ENCODE measurements around the gene RPL4.

Gene RPL4

DNA sequence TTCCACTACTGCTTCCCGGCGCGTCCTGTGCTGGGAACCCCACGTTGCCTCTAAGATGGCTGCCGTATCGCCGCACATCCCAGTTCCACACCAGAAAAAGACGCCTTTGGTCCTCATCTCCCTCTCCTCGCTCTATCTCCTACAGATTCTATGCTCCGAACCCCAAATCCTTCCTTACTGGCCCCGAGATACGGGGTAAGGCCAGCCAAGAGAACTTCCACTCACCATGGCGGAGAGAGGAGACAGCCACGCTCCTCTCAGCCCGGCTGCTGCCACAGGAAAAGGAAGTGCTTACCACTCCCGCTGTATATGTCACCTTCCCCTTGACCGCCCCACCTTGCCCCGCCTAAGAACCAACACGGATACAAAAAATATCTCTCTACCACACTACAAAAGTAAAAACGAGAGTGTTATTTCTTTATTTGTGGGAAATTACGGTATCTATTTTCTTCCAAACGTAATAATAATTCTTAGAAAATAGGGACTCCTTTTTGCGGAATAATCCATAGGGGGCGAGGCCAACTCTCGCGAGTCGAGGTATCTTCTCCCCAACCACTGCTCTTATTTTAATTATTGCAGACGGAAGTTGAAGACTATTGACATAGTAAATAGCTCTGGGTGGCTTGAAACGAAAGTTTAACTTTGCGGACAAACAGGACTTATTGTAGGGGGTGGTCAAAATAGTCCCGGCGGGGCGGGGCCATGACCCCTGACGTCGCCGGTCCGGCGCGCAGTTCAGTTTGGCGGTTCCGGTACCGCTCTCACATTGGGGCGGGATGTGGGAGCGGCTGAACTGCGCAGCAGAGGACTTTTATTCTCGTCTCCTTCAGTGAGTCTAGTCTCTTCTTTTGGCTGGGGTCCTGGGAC is at the start of gene RPL4, which contains the start of gene ZWILCH:
TSS of gene RPL4 (minus strand) at position 293 of the 867 bp plus-strand sequence. CDS start at position 228, 65 bp downstream.
TSS of gene ZWILCH (plus strand) at position 764 of the 867 bp plus-strand sequence. CDS start at position 777, 13 bp downstream.
- Histone ChIP-seq H3K9ac (ENCODE audit: low read length in 2 of 2) (peak within 1 kb of the TSS; percentile 95 to 97), H3K4me3 (ENCODE audit: low read length in 2 of 2) (peak within 1 kb of the TSS; percentile 97 to 100), H3K9me3 (ENCODE audit: control insufficient read depth in 2 of 2, low read length in 2 of 2) (no peaks in the 10 kb centered on the region), H3K36me3 (ENCODE audit: control insufficient read depth in 2 of 2, insufficient read depth in 2 of 2, low read length in 2 of 2) (peaks cover 23 to 35% of the 10 kb centered on the region in 2 donors), H3K27ac (ENCODE audit: low read length) (peak within 1 kb of the TSS; percentile 95), H3K4me1 (ENCODE audit: control insufficient read depth, insufficient read depth, low read length) (peaks cover 20% of the 10 kb centered on the region), H3K27me3 (ENCODE audit: control insufficient read depth in 1 of 2, insufficient read depth in 2 of 2, low read length in 2 of 2) (no peaks in the 10 kb centered on the region)

DNA sequence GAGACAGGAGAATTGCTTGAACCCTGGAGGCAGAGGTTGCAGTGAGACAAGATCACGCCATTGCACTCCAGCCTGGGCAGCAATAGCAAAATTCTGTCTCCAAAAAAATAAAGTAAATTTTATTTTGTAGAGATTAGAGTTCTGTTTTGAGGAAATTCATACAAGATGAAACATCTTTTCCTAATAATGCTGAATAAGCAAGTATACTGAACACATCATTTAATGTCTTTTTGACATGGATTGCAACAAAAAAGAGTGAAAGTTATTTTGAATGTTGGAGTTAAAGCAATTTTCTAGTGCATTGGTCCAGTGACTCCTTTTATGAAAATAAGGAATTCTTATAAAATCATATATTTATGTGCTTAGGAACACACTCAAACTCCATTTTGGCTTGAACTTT is 40.6 kb upstream of the RPL4 start:
- H3K9ac ChIP-seq (ENCODE audit: low read length in 2 of 2) = no peak overlapping the region
- H3K36me3 ChIP-seq (ENCODE audit: control insufficient read depth in 2 of 2, insufficient read depth in 2 of 2, low read length in 2 of 2) = peaks cover 0 to 3% of the 10 kb centered on the region in 2 donors
- H3K27ac ChIP-seq (ENCODE audit: low read length) = no peak overlapping the region
- no peaks in the 10 kb centered on the region for H3K4me1 ChIP-seq (ENCODE audit: control insufficient read depth, insufficient read depth, low read length)
- no peaks in the 10 kb centered on the region for H3K27me3 ChIP-seq (ENCODE audit: control insufficient read depth in 1 of 2, insufficient read depth in 2 of 2, low read length in 2 of 2)
- H3K9me3 ChIP-seq (ENCODE audit: control insufficient read depth in 2 of 2, low read length in 2 of 2) = no peaks in the 10 kb centered on the region
- no peak overlapping the region for H3K4me3 ChIP-seq (ENCODE audit: low read length in 2 of 2)

DNA sequence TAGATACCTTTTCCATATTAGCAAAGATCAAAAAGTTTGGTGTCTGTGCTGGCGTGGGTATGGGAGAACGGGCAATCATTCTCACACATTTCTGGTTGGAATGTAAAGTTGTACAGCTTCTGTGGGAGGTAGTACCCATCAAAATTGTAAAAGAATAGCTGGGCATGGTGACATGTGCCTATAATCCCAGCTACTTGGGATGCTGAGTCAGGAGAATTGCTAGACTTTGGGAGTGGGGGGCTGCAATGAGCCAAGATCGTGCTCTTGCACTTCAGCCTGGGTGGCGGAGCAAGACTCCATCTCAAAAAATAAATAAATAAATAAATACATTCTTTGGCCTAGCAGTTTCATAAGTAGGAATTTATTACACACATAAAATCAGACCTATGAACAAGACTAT is 38.2 kb upstream of the RPL4 start:
- Histone ChIP-seq H3K4me1 (ENCODE audit: control insufficient read depth, insufficient read depth, low read length) (no peaks in the 10 kb centered on the region), H3K27me3 (ENCODE audit: control insufficient read depth in 1 of 2, insufficient read depth in 2 of 2, low read length in 2 of 2) (no peaks in the 10 kb centered on the region), H3K27ac (ENCODE audit: low read length) (no peak overlapping the region), H3K36me3 (ENCODE audit: control insufficient read depth in 2 of 2, insufficient read depth in 2 of 2, low read length in 2 of 2) (peaks cover 2 to 5% of the 10 kb centered on the region in 2 donors), H3K4me3 (ENCODE audit: low read length in 2 of 2) (no peak overlapping the region), H3K9ac (ENCODE audit: low read length in 2 of 2) (no peak overlapping the region), H3K9me3 (ENCODE audit: control insufficient read depth in 2 of 2, low read length in 2 of 2) (no peaks in the 10 kb centered on the region)

DNA sequence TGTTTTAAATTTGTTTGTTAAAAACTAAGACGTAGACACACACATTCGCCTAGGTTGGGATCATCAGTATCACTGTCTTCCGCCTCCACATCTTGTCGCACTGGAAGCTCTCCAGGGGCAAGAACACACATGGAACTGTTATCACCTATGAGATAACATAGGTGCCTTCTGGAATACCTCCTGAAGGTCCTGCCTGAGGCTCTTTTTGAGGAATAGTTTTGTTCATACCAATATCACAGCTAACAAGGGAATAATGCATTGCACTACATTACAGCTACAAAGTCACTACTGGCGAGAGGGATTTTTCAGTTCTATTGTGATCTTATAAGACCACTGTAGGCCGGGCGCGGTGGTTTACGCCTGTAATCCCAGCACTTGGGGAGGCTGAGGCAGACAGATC is 30.4 kb upstream of the RPL4 start:
- no peaks in the 10 kb centered on the region for H3K27me3 ChIP-seq (ENCODE audit: control insufficient read depth in 1 of 2, insufficient read depth in 2 of 2, low read length in 2 of 2)
- no peaks in the 10 kb centered on the region for H3K9me3 ChIP-seq (ENCODE audit: control insufficient read depth in 2 of 2, low read length in 2 of 2)
- H3K9ac ChIP-seq (ENCODE audit: low read length in 2 of 2) = no peak overlapping the region
- H3K4me3 ChIP-seq (ENCODE audit: low read length in 2 of 2) = no peak overlapping the region
- no peak overlapping the region for H3K27ac ChIP-seq (ENCODE audit: low read length)
- H3K4me1 ChIP-seq (ENCODE audit: control insufficient read depth, insufficient read depth, low read length) = no peaks in the 10 kb centered on the region
- peaks cover 2 to 4% of the 10 kb centered on the region in 2 donors for H3K36me3 ChIP-seq (ENCODE audit: control insufficient read depth in 2 of 2, insufficient read depth in 2 of 2, low read length in 2 of 2)

DNA sequence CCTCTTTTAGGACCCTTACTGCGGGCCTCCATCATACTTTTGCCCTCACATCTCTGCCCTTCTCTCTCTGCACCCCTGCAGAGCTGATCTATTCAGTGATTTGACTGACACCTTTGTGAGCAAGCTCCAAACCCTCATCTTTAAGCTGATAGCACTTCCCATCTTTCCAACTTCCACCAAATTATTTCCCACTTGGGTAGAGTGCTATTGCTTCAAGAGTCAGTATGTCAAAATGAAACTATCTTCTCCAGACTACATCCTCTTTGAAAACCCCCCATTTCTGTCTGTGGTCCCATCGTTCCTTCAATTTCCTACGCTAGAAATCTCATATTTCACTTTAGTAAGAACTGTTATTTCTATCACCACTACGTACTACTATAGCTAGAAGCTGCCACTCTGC is 20.2 kb upstream of the RPL4 start:
- H3K36me3 ChIP-seq (ENCODE audit: control insufficient read depth in 2 of 2, insufficient read depth in 2 of 2, low read length in 2 of 2) = peaks cover 0 to 6% of the 10 kb centered on the region in 2 donors
- H3K4me1 ChIP-seq (ENCODE audit: control insufficient read depth, insufficient read depth, low read length) = no peaks in the 10 kb centered on the region
- no peaks in the 10 kb centered on the region for H3K27me3 ChIP-seq (ENCODE audit: control insufficient read depth in 1 of 2, insufficient read depth in 2 of 2, low read length in 2 of 2)

DNA sequence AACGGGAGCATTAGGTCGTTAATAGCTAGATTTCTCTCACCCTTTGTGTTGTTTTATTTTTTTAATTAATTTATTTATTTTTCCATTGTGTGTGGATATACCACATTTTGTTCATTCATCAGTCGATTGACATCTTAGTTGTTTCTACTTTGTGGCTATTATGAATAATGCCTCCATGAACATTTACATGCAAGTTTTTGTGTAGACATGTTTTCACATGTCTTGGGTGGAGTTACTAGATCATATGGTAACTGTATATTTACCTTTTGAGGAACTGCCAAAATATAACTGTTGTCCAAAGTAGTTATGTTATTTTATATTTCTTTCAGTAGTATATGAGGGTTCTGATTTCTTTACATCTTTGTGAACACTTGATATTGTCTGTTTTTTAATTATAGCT is 19.3 kb upstream of the RPL4 start:
- Histone ChIP-seq H3K27ac (ENCODE audit: low read length) (no peak overlapping the region), H3K4me1 (ENCODE audit: control insufficient read depth, insufficient read depth, low read length) (no peaks in the 10 kb centered on the region), H3K9me3 (ENCODE audit: control insufficient read depth in 2 of 2, low read length in 2 of 2) (no peaks in the 10 kb centered on the region), H3K9ac (ENCODE audit: low read length in 2 of 2) (no peak overlapping the region), H3K27me3 (ENCODE audit: control insufficient read depth in 1 of 2, insufficient read depth in 2 of 2, low read length in 2 of 2) (no peaks in the 10 kb centered on the region), H3K36me3 (ENCODE audit: control insufficient read depth in 2 of 2, insufficient read depth in 2 of 2, low read length in 2 of 2) (peaks cover 2 to 7% of the 10 kb centered on the region in 2 donors), H3K4me3 (ENCODE audit: low read length in 2 of 2) (no peak overlapping the region)

More for the DNA sequence above, 20.2 kb upstream of the RPL4 start:
- Histone ChIP-seq H3K4me3 (ENCODE audit: low read length in 2 of 2) (no peak overlapping the region), H3K27ac (ENCODE audit: low read length) (no peak overlapping the region), H3K9me3 (ENCODE audit: control insufficient read depth in 2 of 2, low read length in 2 of 2) (no peaks in the 10 kb centered on the region), H3K9ac (ENCODE audit: low read length in 2 of 2) (no peak overlapping the region)

DNA sequence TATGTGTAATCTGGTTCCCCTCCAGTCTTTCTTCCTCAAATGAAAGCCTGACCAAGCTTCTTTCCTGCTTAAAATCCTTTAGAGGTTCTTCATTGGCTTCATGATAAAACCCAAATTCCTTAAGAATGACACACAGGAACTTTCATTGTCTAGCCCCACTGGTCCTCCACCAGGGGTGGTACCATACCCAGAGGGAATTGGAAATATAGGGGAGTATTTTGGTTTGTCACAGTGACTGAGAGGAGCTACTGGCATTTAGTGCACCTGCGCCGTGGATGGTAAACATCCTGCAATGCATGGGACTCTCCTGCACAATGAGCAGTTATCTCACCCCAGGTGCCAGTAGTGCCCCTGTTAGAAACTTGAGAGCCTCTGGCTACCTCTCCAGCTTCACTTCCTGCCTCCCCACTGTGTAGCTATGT is 11.3 kb upstream of the RPL4 start:
- Histone ChIP-seq H3K4me3 (ENCODE audit: low read length in 2 of 2) (no peak overlapping the region), H3K27me3 (ENCODE audit: control insufficient read depth in 1 of 2, insufficient read depth in 2 of 2, low read length in 2 of 2) (no peaks in the 10 kb centered on the region), H3K27ac (ENCODE audit: low read length) (no peak overlapping the region), H3K9ac (ENCODE audit: low read length in 2 of 2) (no peak overlapping the region), H3K4me1 (ENCODE audit: control insufficient read depth, insufficient read depth, low read length) (no peaks in the 10 kb centered on the region), H3K9me3 (ENCODE audit: control insufficient read depth in 2 of 2, low read length in 2 of 2) (no peaks in the 10 kb centered on the region), H3K36me3 (ENCODE audit: control insufficient read depth in 2 of 2, insufficient read depth in 2 of 2, low read length in 2 of 2) (peaks cover 4% of the 10 kb centered on the region in 2 donors)

DNA sequence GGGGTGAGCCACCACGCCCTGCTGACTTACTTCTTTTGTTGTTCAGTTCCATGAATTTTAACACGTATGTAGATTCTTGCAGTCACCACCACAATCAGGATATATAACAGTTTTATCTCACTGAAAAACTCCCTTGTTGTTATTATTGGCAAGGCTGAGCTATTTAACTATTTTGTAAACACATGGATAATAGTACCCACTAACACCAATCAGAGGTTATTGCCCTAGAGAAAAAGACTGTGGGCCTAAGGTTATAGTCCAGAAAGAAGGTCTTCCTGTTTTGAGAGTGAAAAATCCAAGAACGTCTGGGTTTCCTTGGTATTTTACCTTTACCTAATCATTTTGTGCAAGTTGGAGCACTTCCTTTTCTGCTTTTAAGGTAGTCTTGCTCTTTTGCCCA is 9.9 kb upstream of the RPL4 start:
- no peaks in the 10 kb centered on the region for H3K9me3 ChIP-seq (ENCODE audit: control insufficient read depth in 2 of 2, low read length in 2 of 2)
- H3K4me3 ChIP-seq (ENCODE audit: low read length in 2 of 2) = no peak overlapping the region
- peaks cover 2 to 4% of the 10 kb centered on the region in 2 donors for H3K36me3 ChIP-seq (ENCODE audit: control insufficient read depth in 2 of 2, insufficient read depth in 2 of 2, low read length in 2 of 2)
- no peaks in the 10 kb centered on the region for H3K27me3 ChIP-seq (ENCODE audit: control insufficient read depth in 1 of 2, insufficient read depth in 2 of 2, low read length in 2 of 2)
- H3K9ac ChIP-seq (ENCODE audit: low read length in 2 of 2) = no peak overlapping the region
- H3K27ac ChIP-seq (ENCODE audit: low read length) = no peak overlapping the region
- H3K4me1 ChIP-seq (ENCODE audit: control insufficient read depth, insufficient read depth, low read length) = no peaks in the 10 kb centered on the region

DNA sequence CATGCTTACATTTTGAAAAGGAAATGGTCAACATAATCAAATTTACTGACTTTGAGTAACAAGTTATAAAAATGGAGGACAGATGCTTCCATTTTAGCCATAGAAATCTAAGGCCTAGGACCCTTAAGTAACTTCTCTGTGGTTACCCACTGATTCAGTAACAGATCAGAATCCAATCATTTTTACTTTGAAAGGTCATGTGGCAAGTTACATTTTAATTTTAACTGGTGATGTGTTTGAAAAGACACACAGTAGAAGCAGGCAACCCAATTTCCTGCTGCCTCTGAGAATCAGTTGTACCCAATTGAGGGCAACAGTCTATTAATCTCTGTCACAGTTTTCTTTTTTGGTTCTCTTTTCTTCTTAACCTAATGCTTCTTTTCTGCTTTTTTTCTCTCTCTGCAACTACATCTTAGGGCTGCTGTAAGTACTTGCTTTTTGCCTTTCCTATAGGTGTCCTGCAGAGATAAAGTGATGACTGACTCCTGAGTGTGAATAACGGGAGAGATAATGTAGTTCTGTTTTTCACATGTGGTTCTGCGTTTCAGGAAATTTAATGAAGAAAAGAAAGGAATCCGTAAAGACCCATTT is 3.7 kb upstream of the RPL4 start:
- H3K27me3 ChIP-seq (ENCODE audit: control insufficient read depth in 1 of 2, insufficient read depth in 2 of 2, low read length in 2 of 2) = no peaks in the 10 kb centered on the region
- H3K4me1 ChIP-seq (ENCODE audit: control insufficient read depth, insufficient read depth, low read length) = peaks cover 15% of the 10 kb centered on the region

DNA sequence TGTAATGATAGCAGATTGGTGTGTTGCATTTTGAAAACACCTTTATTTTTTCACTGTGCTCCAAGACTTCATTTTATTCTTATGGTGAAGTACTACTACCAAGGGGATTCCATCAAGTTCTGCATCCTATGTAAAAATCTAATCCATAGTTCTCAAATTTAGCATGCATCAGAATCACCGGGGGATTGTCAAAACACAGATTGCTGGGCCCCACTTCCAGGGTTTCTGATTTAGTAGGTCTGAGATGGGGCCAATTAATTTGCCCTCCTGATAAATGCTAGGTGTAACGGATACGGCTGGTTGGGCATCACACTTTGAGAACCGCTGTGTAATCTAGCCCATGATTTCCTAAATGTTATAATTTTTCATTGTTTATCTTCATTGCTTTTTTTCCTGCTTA is 1.2 kb upstream of the RPL4 start:
- Histone ChIP-seq H3K27ac (ENCODE audit: low read length) (no peak overlapping the region), H3K4me3 (ENCODE audit: low read length in 2 of 2) (peak overlapping the region; percentile 97 to 100), H3K9ac (ENCODE audit: low read length in 2 of 2) (peak overlapping the region; percentile 95 to 97), H3K36me3 (ENCODE audit: control insufficient read depth in 2 of 2, insufficient read depth in 2 of 2, low read length in 2 of 2) (peaks cover 15 to 25% of the 10 kb centered on the region in 2 donors), H3K4me1 (ENCODE audit: control insufficient read depth, insufficient read depth, low read length) (peaks cover 20% of the 10 kb centered on the region), H3K9me3 (ENCODE audit: control insufficient read depth in 2 of 2, low read length in 2 of 2) (no peaks in the 10 kb centered on the region), H3K27me3 (ENCODE audit: control insufficient read depth in 1 of 2, insufficient read depth in 2 of 2, low read length in 2 of 2) (no peaks in the 10 kb centered on the region)

More for the DNA sequence above, 3.7 kb upstream of the RPL4 start:
- no peaks in the 10 kb centered on the region for H3K9me3 ChIP-seq (ENCODE audit: control insufficient read depth in 2 of 2, low read length in 2 of 2)
- H3K9ac ChIP-seq (ENCODE audit: low read length in 2 of 2) = no peak overlapping the region
- H3K4me3 ChIP-seq (ENCODE audit: low read length in 2 of 2) = no peak overlapping the region
- no peaks in the 10 kb centered on the region for H3K36me3 ChIP-seq (ENCODE audit: control insufficient read depth in 2 of 2, insufficient read depth in 2 of 2, low read length in 2 of 2)
- no peak overlapping the region for H3K27ac ChIP-seq (ENCODE audit: low read length)

All from stomach smooth muscle (tissue), 2 donors.